Endothelial cell of umbilical vein (primary cell): ENCODE data around the gene FCF1. TPM values are rescaled to one million over a fixed set of nuclear protein-coding genes. Genes with fewer than 3 reads are reported as not detected.

Source experiments
- BruUV-seq: library from RNA; stranded (reverse); fragments of 400-500 nt; replicated peaks from 2 replicates; lab custom pipeline; 2021; lab: Mats Ljungman, UMichigan
- CTCF ChIA-PET: fragments of 300-600, 350-600 bp; sonication (Branson Sonifier 250); formaldehyde crosslinking; loops from one replicate; lab custom pipeline; 2021; ENCODE audit warnings: antibody characterized with exemption, inconsistent platforms; lab: Charles Lee
- POLR2A ChIA-PET: fragments of 300-600, 350-600 bp; sonication (Branson Sonifier 250); formaldehyde crosslinking; loops from one replicate; lab custom pipeline; 2021; ENCODE audit warnings: antibody characterized with exemption, inconsistent platforms; lab: Charles Lee
- DNase-seq: peaks from one replicate; pipeline ENCODE4 v3.0.0-alpha.2; 2011; ENCODE audit warnings: low read depth, low spot score
- FAIRE-seq: peaks from 2 replicates; lab custom pipeline; 2011; peaks lifted over from hg19 to GRCh38; lab: Jason Lieb, UNC
- H2AFZ ChIP-seq: 2 replicates; pipeline ENCODE4 v1.6.0; 2012; ENCODE audit warnings: low read depth, low read length, control low read depth, inconsistent platforms
- H3K27ac ChIP-seq: 2 replicates; pipeline ENCODE4 v1.5.1; 2011; ENCODE audit warnings: low read depth, mild to moderate bottlenecking, control low read depth, low read length, moderate library complexity; ENCODE audit not compliant: insufficient read depth
- H3K27me3 ChIP-seq, 2 experiments: 2 replicates each; pipeline versions ENCODE4 v1.6.0 to v1.6.1; 2011; ENCODE audit warnings: low read length in 2 of 2, mixed read lengths in 1 of 2; ENCODE audit not compliant: control insufficient read depth in 2 of 2, insufficient read depth in 2 of 2
- H3K36me3 ChIP-seq, 2 experiments: 2 replicates in 1 of 2; 3 replicates in 1 of 2; pipeline ENCODE4 v1.5.1; 2011; ENCODE audit warnings: low read length in 2 of 2, mild to moderate bottlenecking in 1 of 2, moderate library complexity in 1 of 2; ENCODE audit not compliant: control insufficient read depth in 2 of 2, insufficient read depth in 2 of 2; ENCODE audit errors: extremely low read depth in 1 of 2
- H3K4me1 ChIP-seq: 3 replicates; pipeline ENCODE4 v1.5.1; 2011; ENCODE audit warnings: mild to moderate bottlenecking, low read length; ENCODE audit not compliant: control insufficient read depth, insufficient read depth; ENCODE audit errors: extremely low read depth
- H3K4me2 ChIP-seq: 2 replicates; pipeline ENCODE4 v1.6.1; 2011; ENCODE audit warnings: low read length, control low read depth, mixed read lengths; ENCODE audit not compliant: insufficient read depth
- H3K4me3 ChIP-seq, 3 experiments: fragments of 200-600 bp in 1 of 3; sonication (generic), shearing (Covaris generic) in 1 of 3; replicated peaks in 1 of 3; 2 replicates each; pipeline ENCODE4 v1.5.1; 2011 to 2016; ENCODE audit warnings: control low read depth in 3 of 3, low read length in 3 of 3, mild to moderate bottlenecking in 2 of 3, inconsistent platforms in 1 of 3, low read depth in 1 of 3, moderate library complexity in 1 of 3; ENCODE audit not compliant: insufficient read depth in 1 of 3
- H3K79me2 ChIP-seq: 2 replicates; pipeline ENCODE4 v1.6.0; 2012; ENCODE audit warnings: low read length, inconsistent platforms; ENCODE audit not compliant: control insufficient read depth, insufficient read depth
- H3K9ac ChIP-seq: replicated peaks from 2 replicates; pipeline ENCODE3; 2011; ENCODE audit warnings: low read length, control low read depth; ENCODE audit not compliant: insufficient read depth; ENCODE audit errors: extremely low read depth
- H3K9me1 ChIP-seq: replicated peaks from 3 replicates; pipeline ENCODE4 v1.6.0; 2011; ENCODE audit warnings: mild to moderate bottlenecking, low read length; ENCODE audit not compliant: control insufficient read depth, insufficient read depth; ENCODE audit errors: extremely low read depth
- H3K9me3 ChIP-seq: replicated peaks from 2 replicates; pipeline ENCODE4 v1.5.1; 2012; ENCODE audit warnings: low read length, inconsistent platforms; ENCODE audit not compliant: control insufficient read depth, insufficient read depth
- H4K20me1 ChIP-seq: replicated peaks from 2 replicates; pipeline ENCODE3; 2011; ENCODE audit warnings: mild to moderate bottlenecking, low read length; ENCODE audit not compliant: control insufficient read depth, insufficient read depth; ENCODE audit errors: extremely low read depth
- EZH2 ChIP-seq: IDR thresholded peaks from 2 replicates; pipeline ENCODE4 v1.6.1; 2012; ENCODE audit warnings: borderline replicate concordance, low read depth, mild to moderate bottlenecking, moderate library complexity, low read length, inconsistent platforms; ENCODE audit not compliant: severe bottlenecking
- FOS ChIP-seq: IDR thresholded peaks from 2 replicates; pipeline ENCODE4 v1.6.1; 2011; ENCODE audit warnings: mild to moderate bottlenecking, low read length, moderate library complexity, borderline replicate concordance; ENCODE audit not compliant: insufficient read depth
- GATA2 ChIP-seq: IDR thresholded peaks from 2 replicates; pipeline ENCODE4 v1.7.0; 2011; ENCODE audit warnings: low read depth, mild to moderate bottlenecking, moderate library complexity, mixed read lengths, low read length; ENCODE audit not compliant: insufficient read length, insufficient read depth
- JUN ChIP-seq: IDR thresholded peaks from 2 replicates; pipeline ENCODE4 v1.6.1; 2011; ENCODE audit warnings: borderline replicate concordance, low read depth; ENCODE audit not compliant: insufficient read length, insufficient read depth
- MYC ChIP-seq: IDR thresholded peaks from one replicate; pipeline ENCODE4 v1.6.1; 2011; ENCODE audit warnings: mild to moderate bottlenecking, low read depth, low read length
- POLR2A ChIP-seq: IDR thresholded peaks from 2 replicates; pipeline ENCODE4 v1.6.1; 2012; ENCODE audit warnings: low read depth, mild to moderate bottlenecking, control low read depth, low read length
- POLR2AphosphoS5 ChIP-seq: IDR thresholded peaks from 2 replicates; pipeline ENCODE4 v1.6.1; 2012; ENCODE audit warnings: low read depth, mild to moderate bottlenecking, control low read depth, low read length, moderate library complexity; ENCODE audit not compliant: insufficient read depth
- dilution Hi-C: fragments of 300-500 bp; cut with MboI; formaldehyde crosslinking; loops from one replicate; pipeline ENCODE4 v1.15.0; 2019; ENCODE audit warnings: low sequenced_read_pairs; ENCODE audit not compliant: extremely low pct_ligation_motif_present
- intact Hi-C: fragments of 100-400 bp; cut with micrococcal nuclease; formaldehyde crosslinking; loops from one replicate; pipeline ENCODE4 v1.10.0; 2022
- polyA plus RNA-seq, 4 experiments: library from polyadenylated mRNA; depleted of rRNA in 3 of 4; stranded (reverse) in 3 of 4; unstranded in 1 of 4; fragments of >200 nt; gene quantifications; 2 replicates each; pipeline versions ENCODE4 v1.2.1 to v1.2.3, GENCODE V29; 2011 to 2012; ENCODE audit warnings: missing spikeins in 1 of 4
- total RNA-seq: library from RNA; stranded (reverse); gene quantifications from 2 replicates; pipeline ENCODE4 v1.2.3, GENCODE V29; 2021
- TF ChIP-seq, protein P1 (sequence below): IDR thresholded peaks from 2 replicates; pipeline ENCODE4 v1.6.1; 2011; ENCODE audit not compliant: insufficient read depth, insufficient read length
- TF ChIP-seq, protein P2 (sequence below), 2 donors: IDR thresholded peaks; 1 replicate in 1 of 2; 2 replicates in 1 of 2; pipeline ENCODE4 v1.5.1; 2011; ENCODE audit warnings: low read length in 2 of 2, mild to moderate bottlenecking in 2 of 2, moderate library complexity in 2 of 2, control low read depth in 1 of 2, inconsistent platforms in 1 of 2, low read depth in 1 of 2; ENCODE audit not compliant: insufficient read depth in 1 of 2; ENCODE audit errors: extremely low read depth in 1 of 2

FCF1 gene
- total and polyA plus RNA-seq, 2 donors (not counting 3 experiments of a cell fraction or from before 2014, with no cell fraction given): 26.2 to 58.2 TPM

DNA sequence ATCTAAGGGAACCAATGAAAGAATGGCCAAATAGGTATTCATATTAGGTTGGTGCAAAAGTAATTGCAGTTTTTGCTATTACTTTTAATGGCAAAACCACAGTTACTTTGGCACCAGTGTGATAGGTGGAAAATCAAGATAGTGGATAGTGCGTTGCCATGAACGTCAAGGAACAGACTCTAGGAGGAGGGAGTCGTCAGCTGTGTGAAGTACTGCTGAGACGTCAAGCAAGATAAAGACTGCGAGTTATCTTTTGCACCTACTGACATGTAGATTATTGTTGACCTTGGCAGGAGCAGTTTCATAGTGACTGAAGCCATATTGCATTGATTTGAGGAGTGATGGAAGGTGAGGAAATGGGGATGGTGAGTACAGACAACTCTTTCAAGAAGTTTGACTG lies 58.5 kb downstream of the FCF1 start:
- Histone ChIP-seq H3K4me1 (peaks cover 5% of the 10 kb centered on the region), H3K36me3 (no peaks in the 10 kb centered on the region), H3K4me3 (no peak overlapping the region), H4K20me1 (peaks cover 3% of the 10 kb centered on the region), H3K27ac (no peak overlapping the region), H3K27me3 (no peaks in the 10 kb centered on the region), H3K4me2 (no peak overlapping the region), H3K9me3 (no peaks in the 10 kb centered on the region), H3K79me2 (peaks cover 80% of the 10 kb centered on the region), H3K9me1 (no peaks in the 10 kb centered on the region), H2AFZ (no peak overlapping the region), H3K9ac (no peak overlapping the region)
- no TSS peak for BruUV-seq
- ChIA-PET CTCF (interaction anchor here (0.9 to 2.3 kb wide), 4 partner anchors 10 to 160 kb away, joined by 3 to 5 read pairs (median 4); partner anchors contain the start of gene LTBP2), POLR2A (no interaction called here)
- no peak for DNase-seq
- intact Hi-C loops: no loop called here
- TF ChIP-seq MYC (no peak), JUN (no peak), POLR2A (no peak), FOS (no peak), GATA2 (no peak), EZH2 (no peak), POLR2AphosphoS5 (no peak)
- TF ChIP-seq, protein P1, sequence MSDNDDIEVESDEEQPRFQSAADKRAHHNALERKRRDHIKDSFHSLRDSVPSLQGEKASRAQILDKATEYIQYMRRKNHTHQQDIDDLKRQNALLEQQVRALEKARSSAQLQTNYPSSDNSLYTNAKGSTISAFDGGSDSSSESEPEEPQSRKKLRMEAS: no peak
- TF ChIP-seq, protein P2, sequence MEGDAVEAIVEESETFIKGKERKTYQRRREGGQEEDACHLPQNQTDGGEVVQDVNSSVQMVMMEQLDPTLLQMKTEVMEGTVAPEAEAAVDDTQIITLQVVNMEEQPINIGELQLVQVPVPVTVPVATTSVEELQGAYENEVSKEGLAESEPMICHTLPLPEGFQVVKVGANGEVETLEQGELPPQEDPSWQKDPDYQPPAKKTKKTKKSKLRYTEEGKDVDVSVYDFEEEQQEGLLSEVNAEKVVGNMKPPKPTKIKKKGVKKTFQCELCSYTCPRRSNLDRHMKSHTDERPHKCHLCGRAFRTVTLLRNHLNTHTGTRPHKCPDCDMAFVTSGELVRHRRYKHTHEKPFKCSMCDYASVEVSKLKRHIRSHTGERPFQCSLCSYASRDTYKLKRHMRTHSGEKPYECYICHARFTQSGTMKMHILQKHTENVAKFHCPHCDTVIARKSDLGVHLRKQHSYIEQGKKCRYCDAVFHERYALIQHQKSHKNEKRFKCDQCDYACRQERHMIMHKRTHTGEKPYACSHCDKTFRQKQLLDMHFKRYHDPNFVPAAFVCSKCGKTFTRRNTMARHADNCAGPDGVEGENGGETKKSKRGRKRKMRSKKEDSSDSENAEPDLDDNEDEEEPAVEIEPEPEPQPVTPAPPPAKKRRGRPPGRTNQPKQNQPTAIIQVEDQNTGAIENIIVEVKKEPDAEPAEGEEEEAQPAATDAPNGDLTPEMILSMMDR (IDR thresholded peaks at IDR 0.05; ENCODE audit: extremely low read depth in 1 of 2, insufficient read depth in 1 of 2, low read depth in 1 of 2, low read length in 2 of 2): no peak
- dilution Hi-C loops: no loop called here
- FAIRE-seq: no peak
